Panc1 (cell line): ENCODE results near the gene CDKL4. TPM values are rescaled to one million over a fixed set of nuclear protein-coding genes. Genes with fewer than 3 reads are reported as not detected.

Source experiments
- ATAC-seq: fragments of 200-7000 bp; cut with Tn5 transposase; 2 replicates; pipeline ENCODE4 v1.9.1; 2020; ENCODE audit warnings: mild to moderate bottlenecking, moderate library complexity
- BruUV-seq: library from RNA; stranded (reverse); fragments of 400-500 nt; replicated peaks from 2 replicates; lab custom pipeline; 2021; lab: Mats Ljungman, UMichigan
- CTCF ChIA-PET: fragments of 300-600 bp; sonication (Branson Sonifier 250); formaldehyde crosslinking; loops from one replicate; lab custom pipeline; 2022; ENCODE audit warnings: antibody characterized with exemption; lab: Charles Lee
- POLR2A ChIA-PET: fragments of 300-600 bp; sonication (Branson Sonifier 250); formaldehyde crosslinking; loops from one replicate; lab custom pipeline; 2022; ENCODE audit warnings: antibody characterized with exemption; lab: Charles Lee
- DNase-seq: peaks from one replicate; pipeline ENCODE4 v3.0.0-alpha.2; 2010; ENCODE audit warnings: low read depth, low spot score
- H3K27ac ChIP-seq: 2 replicates; pipeline ENCODE4 v1.5.1; 2011; ENCODE audit warnings: mild to moderate bottlenecking, low read length, inconsistent platforms
- H3K27me3 ChIP-seq: fragments of 200-500 bp; sonication (Bioruptor generic); 2 replicates; pipeline ENCODE4 v1.6.0; 2014; ENCODE audit warnings: low read length, inconsistent platforms; ENCODE audit not compliant: control insufficient read depth, insufficient read depth
- H3K36me3 ChIP-seq: fragments of 200-500 bp; sonication (Bioruptor generic); 2 replicates; pipeline ENCODE4 v1.5.1; 2014; ENCODE audit warnings: inconsistent platforms, mild to moderate bottlenecking, low read length, moderate library complexity; ENCODE audit not compliant: control insufficient read depth, insufficient read depth
- H3K4me1 ChIP-seq: 2 replicates; pipeline ENCODE4 v1.5.1; 2011; ENCODE audit warnings: inconsistent platforms, mild to moderate bottlenecking, low read length, moderate library complexity; ENCODE audit not compliant: control insufficient read depth, insufficient read depth
- H3K4me3 ChIP-seq, 2 experiments: 2 replicates each; pipeline ENCODE4 v1.5.1; 2011 to 2012; ENCODE audit warnings: low read depth in 2 of 2, low read length in 2 of 2, mild to moderate bottlenecking in 2 of 2, inconsistent platforms in 1 of 2, moderate library complexity in 1 of 2
- H3K9me3 ChIP-seq: fragments of 200-500 bp; sonication (Bioruptor generic); 2 replicates; pipeline ENCODE4 v1.5.1; 2014; ENCODE audit warnings: low read depth, mild to moderate bottlenecking, inconsistent platforms, low read length, moderate library complexity; ENCODE audit not compliant: control insufficient read depth, insufficient read depth
- POLR2AphosphoS5 ChIP-seq: IDR thresholded peaks from 2 replicates; pipeline ENCODE4 v1.6.1; 2012; ENCODE audit warnings: mild to moderate bottlenecking, low read depth, low read length, moderate library complexity
- SIN3A ChIP-seq: IDR thresholded peaks from 2 replicates; pipeline ENCODE4 v1.6.1; 2012; ENCODE audit warnings: low read depth, mild to moderate bottlenecking, low read length, moderate library complexity, borderline replicate concordance; ENCODE audit not compliant: insufficient read depth
- TCF7L2 ChIP-seq: IDR thresholded peaks from 2 replicates; pipeline ENCODE4 v1.6.1; 2011; ENCODE audit warnings: mild to moderate bottlenecking, low read depth, low read length, inconsistent platforms
- in situ Hi-C: cut with HindIII; loops from 2 replicates; pipeline ENCODE4 v1.10.0; 2016; ENCODE audit warnings: low sequenced_read_pairs, low pct_unique_long_range_greater_than_20kb
- intact Hi-C: fragments of 100-400 bp; cut with micrococcal nuclease; formaldehyde crosslinking; loops from one replicate; pipeline ENCODE4 v1.10.0; 2022; ENCODE audit not compliant: unreplicated experiment
- total RNA-seq: library from RNA; stranded (reverse); gene quantifications from one replicate; pipeline ENCODE4 v1.2.1, GENCODE V29; 2021; ENCODE audit not compliant: unreplicated experiment
- TF ChIP-seq, protein P1 (sequence below), 2 experiments: IDR thresholded peaks; 2 replicates each; pipeline ENCODE4 v1.6.1; 2011 to 2012; ENCODE audit warnings: low read depth in 2 of 2, control low read depth in 1 of 2, low read length in 1 of 2, mild to moderate bottlenecking in 1 of 2, moderate library complexity in 1 of 2; ENCODE audit not compliant: insufficient read depth in 1 of 2
- TF ChIP-seq, protein P2 (sequence below): fragments of 450-650 bp; IDR thresholded peaks from 2 replicates; pipeline ENCODE4 v1.5.1; 2017; ENCODE audit warnings: mild to moderate bottlenecking

CDKL4 gene
- total RNA-seq, 1 experiment from 2014 or later: not detected

DNA sequence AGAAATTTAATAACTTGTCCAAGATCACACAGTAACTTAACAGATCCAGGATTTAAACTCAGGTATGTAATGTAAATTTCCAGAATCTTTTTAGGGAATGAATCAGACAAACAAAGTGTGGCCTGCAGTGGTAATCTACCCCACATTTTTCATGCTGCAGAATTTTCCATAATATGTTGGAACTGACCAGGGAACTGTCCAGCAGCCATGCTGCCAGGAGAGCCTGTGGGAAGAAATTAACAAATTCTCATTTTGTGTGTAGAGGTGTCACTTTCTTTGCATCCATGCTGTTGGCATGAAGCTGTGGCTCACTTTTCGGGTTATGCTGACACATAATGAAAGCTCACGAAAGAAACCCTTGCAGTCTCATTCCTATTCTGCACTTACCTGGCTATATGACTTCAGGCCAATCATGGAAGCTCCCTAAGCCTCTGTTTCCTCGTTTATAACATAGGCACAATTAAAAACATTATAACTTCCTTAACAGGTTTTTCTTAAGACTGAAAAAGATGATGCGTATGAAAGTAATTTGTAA, 54.7 kb downstream of the CDKL4 start:
- ChIA-PET POLR2A (no interaction called here), CTCF (no interaction called here)
- BruUV-seq: no TSS peak
- Histone ChIP-seq H3K27ac (no peak overlapping the region), H3K27me3 (no peaks in the 10 kb centered on the region), H3K9me3 (no peaks in the 10 kb centered on the region), H3K4me1 (no peaks in the 10 kb centered on the region), H3K36me3 (no peaks in the 10 kb centered on the region), H3K4me3 (no peak overlapping the region)
- intact Hi-C loops (no loop called here), in situ Hi-C loops (no loop called here)
- no peak for ATAC-seq
- no peak for TF ChIP-seq SIN3A
- TF ChIP-seq, protein P1, sequence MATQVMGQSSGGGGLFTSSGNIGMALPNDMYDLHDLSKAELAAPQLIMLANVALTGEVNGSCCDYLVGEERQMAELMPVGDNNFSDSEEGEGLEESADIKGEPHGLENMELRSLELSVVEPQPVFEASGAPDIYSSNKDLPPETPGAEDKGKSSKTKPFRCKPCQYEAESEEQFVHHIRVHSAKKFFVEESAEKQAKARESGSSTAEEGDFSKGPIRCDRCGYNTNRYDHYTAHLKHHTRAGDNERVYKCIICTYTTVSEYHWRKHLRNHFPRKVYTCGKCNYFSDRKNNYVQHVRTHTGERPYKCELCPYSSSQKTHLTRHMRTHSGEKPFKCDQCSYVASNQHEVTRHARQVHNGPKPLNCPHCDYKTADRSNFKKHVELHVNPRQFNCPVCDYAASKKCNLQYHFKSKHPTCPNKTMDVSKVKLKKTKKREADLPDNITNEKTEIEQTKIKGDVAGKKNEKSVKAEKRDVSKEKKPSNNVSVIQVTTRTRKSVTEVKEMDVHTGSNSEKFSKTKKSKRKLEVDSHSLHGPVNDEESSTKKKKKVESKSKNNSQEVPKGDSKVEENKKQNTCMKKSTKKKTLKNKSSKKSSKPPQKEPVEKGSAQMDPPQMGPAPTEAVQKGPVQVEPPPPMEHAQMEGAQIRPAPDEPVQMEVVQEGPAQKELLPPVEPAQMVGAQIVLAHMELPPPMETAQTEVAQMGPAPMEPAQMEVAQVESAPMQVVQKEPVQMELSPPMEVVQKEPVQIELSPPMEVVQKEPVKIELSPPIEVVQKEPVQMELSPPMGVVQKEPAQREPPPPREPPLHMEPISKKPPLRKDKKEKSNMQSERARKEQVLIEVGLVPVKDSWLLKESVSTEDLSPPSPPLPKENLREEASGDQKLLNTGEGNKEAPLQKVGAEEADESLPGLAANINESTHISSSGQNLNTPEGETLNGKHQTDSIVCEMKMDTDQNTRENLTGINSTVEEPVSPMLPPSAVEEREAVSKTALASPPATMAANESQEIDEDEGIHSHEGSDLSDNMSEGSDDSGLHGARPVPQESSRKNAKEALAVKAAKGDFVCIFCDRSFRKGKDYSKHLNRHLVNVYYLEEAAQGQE (IDR thresholded peaks at IDR 0.05; ENCODE audit: insufficient read depth in 1 of 2, low read depth in 2 of 2, low read length in 1 of 2): peak; percentile 68 to 69; a peak in 3 of 4 replicates
- DNase-seq: no peak

DNA sequence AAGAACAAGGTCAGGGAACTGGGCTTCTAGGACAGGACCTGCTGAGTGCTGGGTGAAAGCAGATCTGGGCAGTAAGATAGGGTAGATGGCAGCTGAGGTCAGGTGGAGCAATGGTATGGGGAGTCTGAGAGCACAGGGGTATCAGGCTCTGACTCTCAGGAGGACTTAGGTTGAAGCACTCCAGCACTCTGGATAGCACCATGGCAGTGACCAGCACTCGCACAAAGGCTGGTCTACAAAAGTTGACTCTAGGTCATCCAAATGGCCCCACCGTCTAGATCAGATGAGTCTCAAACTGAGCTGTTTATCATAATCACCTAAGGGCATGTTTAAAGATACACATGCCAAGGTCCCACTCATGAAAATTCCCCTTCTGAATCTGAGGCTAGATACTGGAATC, 60.1 kb downstream of the CDKL4 start:
- no TSS peak for BruUV-seq
- intact Hi-C loops: no loop called here
- TF ChIP-seq, protein P1 (IDR thresholded peaks at IDR 0.05; ENCODE audit: insufficient read depth in 1 of 2, low read depth in 2 of 2, low read length in 1 of 2): peak; percentile 61 to 68; a peak in 3 of 4 replicates
- no peak for TF ChIP-seq SIN3A
- Histone ChIP-seq H3K4me1 (no peaks in the 10 kb centered on the region), H3K27me3 (no peaks in the 10 kb centered on the region; the same call in 1 of the 2 replicates), H3K27ac (no peak overlapping the region), H3K9me3 (no peaks in the 10 kb centered on the region), H3K4me3 (no peak overlapping the region), H3K36me3 (no peaks in the 10 kb centered on the region)
- in situ Hi-C loops: no loop called here
- POLR2A ChIA-PET: no interaction called here
- CTCF ChIA-PET: no interaction called here
- DNase-seq (no peak), ATAC-seq (no peak)

DNA sequence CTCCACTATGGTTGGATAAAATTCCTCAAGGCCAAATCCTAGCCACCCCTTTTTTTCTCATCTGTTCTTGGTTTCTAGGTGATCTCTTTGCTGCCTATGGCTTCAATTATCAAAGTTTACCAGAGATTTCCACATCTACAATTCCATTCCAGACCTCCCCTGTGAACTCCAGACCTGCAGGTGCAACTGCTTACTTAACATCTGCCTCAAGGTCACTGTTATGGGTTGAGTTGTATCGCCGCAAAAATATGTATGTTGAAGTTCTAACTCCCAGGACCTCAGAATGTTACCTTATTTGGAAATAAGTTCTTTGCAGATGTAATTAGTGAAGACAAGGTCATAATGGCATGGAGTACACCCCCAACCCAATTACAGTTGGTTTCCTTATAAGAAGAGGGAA, 62.5 kb downstream of the CDKL4 start:
- in situ Hi-C loops (no loop called here), intact Hi-C loops (no loop called here)
- Histone ChIP-seq H3K36me3 (no peaks in the 10 kb centered on the region), H3K4me3 (no peak overlapping the region), H3K27me3 (no peaks in the 10 kb centered on the region; the same call in 1 of the 2 replicates), H3K9me3 (no peaks in the 10 kb centered on the region), H3K27ac (no peak overlapping the region), H3K4me1 (no peaks in the 10 kb centered on the region)
- TF ChIP-seq SIN3A (no peak), POLR2AphosphoS5 (no peak), TCF7L2 (no peak)
- TF ChIP-seq, protein P1 (IDR thresholded peaks at IDR 0.05; ENCODE audit: insufficient read depth in 1 of 2, low read depth in 2 of 2, low read length in 1 of 2): no peak
- TF ChIP-seq, protein P2, sequence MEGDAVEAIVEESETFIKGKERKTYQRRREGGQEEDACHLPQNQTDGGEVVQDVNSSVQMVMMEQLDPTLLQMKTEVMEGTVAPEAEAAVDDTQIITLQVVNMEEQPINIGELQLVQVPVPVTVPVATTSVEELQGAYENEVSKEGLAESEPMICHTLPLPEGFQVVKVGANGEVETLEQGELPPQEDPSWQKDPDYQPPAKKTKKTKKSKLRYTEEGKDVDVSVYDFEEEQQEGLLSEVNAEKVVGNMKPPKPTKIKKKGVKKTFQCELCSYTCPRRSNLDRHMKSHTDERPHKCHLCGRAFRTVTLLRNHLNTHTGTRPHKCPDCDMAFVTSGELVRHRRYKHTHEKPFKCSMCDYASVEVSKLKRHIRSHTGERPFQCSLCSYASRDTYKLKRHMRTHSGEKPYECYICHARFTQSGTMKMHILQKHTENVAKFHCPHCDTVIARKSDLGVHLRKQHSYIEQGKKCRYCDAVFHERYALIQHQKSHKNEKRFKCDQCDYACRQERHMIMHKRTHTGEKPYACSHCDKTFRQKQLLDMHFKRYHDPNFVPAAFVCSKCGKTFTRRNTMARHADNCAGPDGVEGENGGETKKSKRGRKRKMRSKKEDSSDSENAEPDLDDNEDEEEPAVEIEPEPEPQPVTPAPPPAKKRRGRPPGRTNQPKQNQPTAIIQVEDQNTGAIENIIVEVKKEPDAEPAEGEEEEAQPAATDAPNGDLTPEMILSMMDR: no peak
- BruUV-seq: no TSS peak
- POLR2A ChIA-PET: no interaction called here
- ATAC-seq: no peak
- DNase-seq: no peak
- CTCF ChIA-PET: no interaction called here
